HG03520 (cell line): ENCODE results near the gene CNPPD1.

ENCODE experiments used
- ATAC-seq: cut with Tn5 transposase; IDR thresholded peaks from one replicate; pipeline ENCODE4 v1.9.1; 2021; ENCODE audit warnings: mild to moderate bottlenecking, moderate library complexity; ENCODE audit not compliant: unreplicated experiment

Gene CNPPD1

DNA sequence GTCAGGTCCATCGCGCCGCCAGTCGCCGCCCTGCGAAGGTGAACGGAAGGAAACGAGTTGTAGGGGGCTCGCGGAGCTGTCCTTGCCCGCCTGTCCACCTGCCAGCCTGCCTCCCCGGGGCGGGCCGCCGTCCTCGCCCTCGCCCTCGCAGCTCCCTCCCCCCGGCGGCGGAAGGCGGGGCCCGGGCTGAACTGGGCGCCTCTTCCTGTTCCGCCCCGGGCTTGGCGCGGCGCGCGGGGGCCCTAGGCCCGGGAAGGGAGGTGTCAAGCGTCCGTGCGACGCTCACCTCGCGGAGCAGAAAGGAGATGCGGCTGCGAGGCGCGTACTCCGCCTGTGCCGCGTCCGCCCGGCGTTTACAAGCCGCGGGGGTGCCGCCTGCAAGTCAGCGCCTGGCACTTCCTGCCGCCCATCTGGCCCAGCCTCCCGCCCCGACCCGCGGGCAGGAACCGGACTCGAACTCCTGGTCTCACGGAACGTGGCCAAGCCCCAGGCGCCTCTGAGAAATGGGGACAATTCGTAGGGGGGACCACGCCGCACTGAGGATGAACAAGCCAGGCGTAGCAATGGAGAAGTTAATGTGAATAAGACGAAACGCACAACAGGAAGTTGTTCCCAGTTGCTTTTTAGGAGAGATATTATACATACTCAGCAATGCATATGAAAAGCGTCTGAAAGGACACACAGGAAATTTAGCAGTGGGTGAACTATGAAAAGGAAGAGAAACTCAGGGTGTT lies at the start of gene CNPPD1:
TSS of gene CNPPD1 (minus strand) at position 108 of the 734 bp plus-strand sequence. CDS start at position 11, 97 bp downstream.
- ATAC-seq, result peak; percentile 61

- ATAC-seq, result no peak
These were observed 48.6 kb upstream of the CNPPD1 start for GRCh38 chr2:219225350-219225749.

- ATAC-seq, result no peak
These were observed 47.3 kb upstream of the CNPPD1 start for GRCh38 chr2:219223831-219224610.

DNA sequence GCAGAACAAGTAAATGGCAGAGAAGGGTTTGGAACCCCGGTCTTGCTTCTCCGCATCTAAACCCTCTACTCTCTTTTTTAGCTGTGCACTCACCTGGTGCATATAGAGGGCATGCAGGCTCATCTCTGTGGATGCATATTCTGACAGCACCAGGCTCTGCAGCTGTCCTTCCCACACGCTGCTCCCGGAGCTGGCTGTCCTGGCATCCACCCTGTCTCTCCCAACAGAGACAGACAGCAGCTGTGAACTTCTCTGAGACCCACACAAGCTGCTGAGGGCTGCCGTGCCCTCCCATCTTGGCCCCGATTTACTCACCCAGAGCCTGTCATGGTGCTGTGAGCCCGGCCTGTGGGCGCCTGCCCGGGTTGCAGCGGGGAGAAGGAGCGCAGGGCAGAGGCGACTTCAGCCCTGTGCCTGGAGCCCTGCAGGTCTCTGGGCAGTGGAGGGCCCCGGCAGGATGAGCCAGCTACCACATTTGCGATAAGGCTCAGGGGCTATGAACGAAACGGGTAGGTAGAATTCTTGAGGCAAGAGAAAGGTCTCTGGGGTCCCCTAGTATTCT lies 45.3 kb upstream of the CNPPD1 start:
- no peak for ATAC-seq

DNA sequence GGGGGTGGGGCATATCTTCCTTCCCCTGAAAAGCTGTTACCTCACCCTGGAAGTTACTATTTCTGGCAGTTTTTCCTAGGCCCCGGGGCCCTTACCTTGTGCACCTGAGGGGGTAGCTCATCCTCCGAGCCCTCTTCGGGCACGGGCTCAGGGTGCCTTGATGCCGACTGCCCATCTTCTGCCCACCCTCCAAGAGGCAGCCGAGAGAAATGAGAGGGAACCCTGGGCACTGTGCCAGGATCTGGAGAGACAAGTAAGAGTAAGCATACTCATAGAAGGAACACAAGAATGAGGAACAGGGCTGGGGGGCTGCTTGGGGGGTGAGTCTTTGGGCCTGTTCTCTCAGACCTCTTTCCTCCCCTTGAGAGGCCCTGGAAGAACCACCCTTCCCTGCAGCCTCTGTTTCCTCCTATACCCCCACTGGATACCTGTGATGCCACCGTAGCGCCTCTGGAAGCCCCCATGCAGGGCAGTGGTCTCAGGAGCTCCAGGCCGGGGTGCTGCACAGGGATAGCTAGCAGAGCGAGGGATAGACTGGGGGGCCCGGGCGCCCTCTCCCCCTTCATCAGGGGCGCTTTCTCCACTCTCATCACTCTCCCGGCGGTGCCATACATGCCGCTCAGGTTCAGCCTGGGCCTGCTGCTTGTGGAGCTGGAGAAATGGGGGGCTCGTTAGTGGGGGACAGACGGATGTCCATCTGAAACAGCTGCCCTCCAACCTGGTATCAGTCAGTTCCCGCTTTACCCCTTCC lies 44.1 kb upstream of the CNPPD1 start:
- no peak for ATAC-seq

DNA sequence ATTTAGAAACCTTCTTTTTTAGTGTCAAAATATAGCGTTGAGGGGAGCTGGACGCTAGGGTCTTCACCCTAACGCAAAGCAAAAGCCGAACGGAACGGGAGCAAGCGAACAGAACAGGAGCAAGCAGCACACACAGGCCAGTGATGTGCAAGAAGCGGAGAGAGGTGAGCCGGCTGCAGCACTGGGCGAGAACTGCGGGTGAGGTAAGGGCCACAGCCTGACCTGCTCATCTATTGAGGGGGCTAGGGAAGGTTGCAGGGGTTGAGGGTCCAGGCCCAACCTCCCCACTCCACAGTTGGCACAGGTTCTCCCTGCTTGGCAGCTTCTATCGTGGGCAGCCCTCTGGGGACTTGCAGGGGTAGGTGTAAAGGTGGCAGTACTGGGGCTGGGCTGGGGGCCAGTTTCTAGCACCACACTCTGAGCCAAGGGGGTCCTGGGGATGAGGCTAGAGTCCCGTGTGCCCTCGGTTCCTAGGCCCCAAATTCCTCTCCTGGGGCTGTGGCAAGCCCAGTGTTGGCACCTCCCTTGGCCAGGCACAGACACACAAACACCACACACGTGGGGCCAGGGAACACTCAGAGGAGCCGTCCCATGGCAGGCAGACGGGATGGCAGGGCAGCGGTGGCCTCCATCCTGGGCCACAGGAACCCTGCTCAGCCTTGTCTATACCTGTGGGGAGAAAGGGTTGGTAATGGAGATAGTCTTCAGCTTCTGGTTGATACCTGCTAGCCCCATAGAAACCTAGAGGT lies 43.2 kb upstream of the CNPPD1 start:
- ATAC-seq, result no peak

DNA sequence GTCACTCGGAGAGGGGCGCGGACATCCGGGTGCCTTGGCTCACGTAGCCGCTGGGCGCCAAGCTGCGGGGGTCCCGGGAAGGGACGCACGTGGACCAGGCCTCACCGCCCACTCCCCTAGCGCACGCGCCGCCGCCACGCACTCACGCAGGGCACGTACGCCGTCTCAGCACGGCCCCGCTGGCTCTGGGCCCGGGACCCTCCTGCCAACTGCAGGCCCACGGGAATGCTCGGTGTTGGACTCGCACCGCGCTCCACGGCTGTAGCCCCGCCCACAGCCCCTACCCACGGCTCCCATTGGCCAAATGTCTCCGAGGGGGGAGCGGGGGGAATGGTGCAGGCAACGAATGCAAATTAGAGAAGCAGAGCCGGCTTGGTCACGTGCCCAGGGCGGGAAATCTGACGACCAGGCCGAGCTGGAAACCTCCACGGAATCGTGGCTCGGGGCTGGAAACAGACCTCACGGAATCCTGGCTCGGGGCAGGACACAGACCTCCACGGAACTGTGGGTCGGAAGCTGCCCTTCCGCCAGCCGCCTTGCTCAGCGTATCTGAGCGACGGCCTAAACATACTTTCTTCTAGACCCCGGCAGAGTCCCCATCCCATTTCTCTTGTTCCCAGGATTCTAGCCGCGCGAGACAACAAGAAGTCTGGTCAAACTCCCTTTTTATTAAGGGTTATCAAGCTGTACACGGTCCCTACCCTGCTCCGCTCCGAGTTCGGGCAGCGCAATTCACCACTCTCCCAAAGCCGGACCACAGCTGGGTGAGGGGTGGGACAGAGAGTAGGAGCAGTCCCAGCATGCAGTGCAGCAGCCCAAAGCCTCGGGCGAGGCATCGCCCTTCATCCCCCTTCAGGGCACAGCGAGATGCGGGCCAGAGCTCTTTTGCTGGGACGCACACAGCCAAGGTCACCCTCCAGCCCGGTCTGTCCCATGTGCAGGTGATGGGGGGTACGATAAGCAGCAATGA lies 42.3 kb upstream of the CNPPD1 start, which contains the start of gene ABCB6:
TSS of gene ABCB6 (minus strand) at position 227 of the 970 bp plus-strand sequence. CDS start 285 bp downstream, outside the sequence.
- ATAC-seq, result peak; percentile 53

- peak; percentile 21 for ATAC-seq
These were observed 41.5 kb upstream of the CNPPD1 start for GRCh38 chr2:219218217-219218731.

DNA sequence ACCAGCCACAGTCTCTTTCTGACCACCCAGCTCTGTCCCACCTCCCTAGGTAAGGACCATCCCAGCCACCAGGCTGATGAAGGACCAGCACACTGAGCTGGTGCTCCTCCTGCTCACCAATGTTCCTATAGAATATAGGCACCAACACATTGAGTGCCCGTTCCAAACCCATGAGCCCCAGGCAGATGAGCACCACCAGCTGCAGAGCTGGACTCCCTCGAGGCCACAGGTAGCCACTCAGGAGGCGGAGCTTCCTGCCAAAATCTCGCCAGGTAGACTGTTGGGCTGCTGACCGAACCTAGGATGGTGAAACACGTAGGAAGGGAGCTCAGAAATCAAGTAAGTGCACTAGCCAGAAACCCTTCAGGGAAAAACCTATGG lies 39.8 kb upstream of the CNPPD1 start:
- no peak for ATAC-seq

- no peak for ATAC-seq
These were observed 39.3 kb upstream of the CNPPD1 start for GRCh38 chr2:219215871-219216534.

DNA sequence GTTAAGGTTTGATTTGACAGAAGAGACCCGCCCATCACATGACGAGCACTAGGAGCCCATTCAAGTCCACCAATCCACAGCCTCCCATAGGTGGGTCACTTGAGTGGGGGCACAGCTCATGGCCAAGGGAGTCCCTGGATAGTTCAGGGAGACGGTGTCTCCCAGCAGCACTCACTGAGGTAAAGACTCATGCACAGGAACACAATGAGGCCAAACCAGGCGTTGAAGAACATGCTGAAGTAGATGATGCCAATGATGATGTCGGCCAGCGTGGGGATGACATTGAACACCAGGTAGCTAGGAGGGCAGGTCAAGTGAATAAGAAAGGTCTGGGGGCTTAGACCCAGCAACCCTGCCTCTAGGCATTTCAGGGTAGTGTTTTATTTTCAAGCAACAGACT lies 38.1 kb upstream of the CNPPD1 start:
- ATAC-seq, result no peak

DNA sequence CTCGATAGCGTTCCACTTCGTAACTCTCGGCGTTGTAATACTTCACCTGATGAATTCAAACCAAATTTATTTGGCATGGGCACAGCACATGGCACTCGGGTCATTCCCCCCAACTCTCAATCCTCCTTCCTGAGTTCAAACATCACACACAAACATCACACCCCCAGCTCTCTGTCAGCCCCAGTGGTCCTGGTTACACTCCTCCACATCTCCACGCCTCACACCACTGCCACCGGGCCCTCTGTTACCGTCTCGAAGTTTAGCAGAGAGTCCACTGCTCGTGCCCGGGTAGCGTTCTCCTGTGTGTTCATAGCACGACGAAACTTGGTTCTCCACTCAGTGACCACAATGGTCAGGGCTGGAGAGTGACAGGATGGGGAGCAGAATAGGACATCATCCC lies 37.4 kb upstream of the CNPPD1 start:
- ATAC-seq, result no peak

- ATAC-seq, result no peak
These were observed 36.9 kb upstream of the CNPPD1 start for GRCh38 chr2:219213486-219214071.

DNA sequence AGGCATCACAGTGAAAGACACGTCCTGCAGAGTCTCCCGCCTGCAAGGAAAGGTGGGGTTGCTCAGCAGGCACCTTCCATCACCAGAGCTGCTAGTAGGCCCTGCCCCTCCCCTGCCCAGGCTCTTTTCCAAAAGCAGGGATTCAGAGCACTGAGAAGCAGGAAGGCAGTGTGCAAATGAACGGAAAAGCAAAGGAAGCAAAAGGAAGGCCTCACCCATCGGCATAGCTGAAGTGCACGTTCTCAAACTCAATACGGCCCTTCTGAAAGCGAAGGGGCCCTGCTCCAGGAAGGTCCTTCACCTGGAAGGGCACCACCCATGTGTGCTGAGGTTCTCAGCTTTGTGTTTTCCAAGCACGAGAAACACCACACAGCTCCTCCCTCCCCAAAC lies 36.3 kb upstream of the CNPPD1 start:
- no peak for ATAC-seq

DNA sequence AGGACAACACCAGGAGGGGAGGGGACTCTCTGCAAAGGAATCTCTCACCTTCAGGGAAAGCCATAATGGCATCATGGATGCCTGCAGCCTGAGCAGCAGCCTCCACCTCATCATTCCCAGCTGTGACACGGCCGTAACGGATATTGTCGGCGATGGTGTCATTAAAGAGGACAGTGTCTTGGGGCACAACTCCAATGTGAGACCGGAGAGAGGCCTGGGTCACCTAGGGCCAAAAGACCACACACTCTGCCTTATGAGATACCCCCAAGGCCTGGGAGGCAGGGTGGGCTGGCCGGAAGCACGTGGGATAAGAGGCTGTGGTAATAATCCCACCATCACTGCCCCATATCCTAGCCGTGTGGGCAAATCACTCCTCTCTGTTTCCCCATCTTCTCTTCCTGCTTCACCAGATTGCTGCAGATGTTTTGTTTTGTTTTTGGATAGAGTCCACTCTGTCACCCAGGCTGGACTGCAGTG lies 34.2 kb upstream of the CNPPD1 start:
- ATAC-seq, result no peak

DNA sequence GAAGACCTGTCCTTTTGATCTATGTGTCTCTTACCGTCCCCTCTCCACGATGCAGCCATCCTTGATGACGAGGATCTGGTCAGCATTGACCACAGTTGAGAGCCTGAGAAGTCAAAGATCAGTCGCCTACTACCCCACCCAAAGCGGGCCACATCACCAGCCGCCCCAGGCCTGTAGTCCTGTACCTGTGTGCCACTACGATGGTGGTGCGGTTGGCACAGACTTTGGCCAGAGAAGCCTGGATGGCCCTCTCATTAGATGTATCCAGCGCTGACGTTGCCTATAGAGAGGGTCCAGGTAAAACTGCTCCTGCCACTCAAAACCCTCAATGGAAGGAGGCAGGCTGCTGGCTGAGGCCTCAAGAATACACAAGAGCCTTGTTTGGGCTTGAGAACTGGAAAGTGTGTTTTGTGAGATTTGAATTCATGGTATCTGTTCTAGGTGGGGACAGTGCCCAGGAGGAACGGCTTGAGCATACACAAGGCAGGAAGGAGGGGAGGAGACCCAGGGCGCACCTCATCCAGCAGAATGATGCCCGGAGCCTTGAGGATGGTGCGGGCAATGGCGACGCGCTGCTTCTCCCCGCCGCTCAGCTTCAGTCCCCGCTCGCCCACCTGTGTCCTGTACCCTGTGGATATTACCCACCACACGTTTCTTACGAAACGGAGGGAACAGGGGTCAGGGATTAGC lies 33.6 kb upstream of the CNPPD1 start:
- ATAC-seq, result no peak
